GM18861 (cell line): ENCODE results near the gene DRC7.
A peak's percentile ranks its signal among the peaks of the same experiment; 100 is the strongest.

Source experiments
- ATAC-seq: cut with Tn5 transposase; IDR thresholded peaks from one replicate; pipeline ENCODE4 v1.9.1; 2021; ENCODE audit not compliant: unreplicated experiment

The DRC7 gene

GRCh38 chr16:57749101-57749692 is 54.6 kb downstream of the DRC7 start:
- no peak for ATAC-seq

GRCh38 chr16:57749856-57750452 is 55.3 kb downstream of the DRC7 start:
- no peak for ATAC-seq

GRCh38 chr16:57750796-57751538 is 56.4 kb downstream of the DRC7 start:
- no peak for ATAC-seq

GRCh38 chr16:57751539-57752202 is 57.1 kb downstream of the DRC7 start:
- ATAC-seq: no peak

- no peak for ATAC-seq
Observed at GRCh38 chr16:57752203-57752580, 57.6 kb downstream of the DRC7 start.

GRCh38 chr16:57752581-57753447 is 58.2 kb downstream of the DRC7 start:
- ATAC-seq: no peak

- ATAC-seq: no peak
Observed at GRCh38 chr16:57753448-57754353, 59.1 kb downstream of the DRC7 start.

GRCh38 chr16:57754354-57755060 is 59.9 kb downstream of the DRC7 start:
- no peak for ATAC-seq

- no peak for ATAC-seq
Observed at GRCh38 chr16:57755061-57755684, 60.6 kb downstream of the DRC7 start.

GRCh38 chr16:57755726-57756423 is 61.3 kb downstream of the DRC7 start:
- no peak for ATAC-seq

- ATAC-seq: no peak
Observed at GRCh38 chr16:57756424-57757325, 62.1 kb downstream of the DRC7 start.

GRCh38 chr16:57757326-57757786 is 62.8 kb downstream of the DRC7 start:
- peak; percentile 82 for ATAC-seq

GRCh38 chr16:57757883-57758282 is 63.3 kb downstream of the DRC7 start:
- no peak for ATAC-seq

GRCh38 chr16:57758331-57759117 is 63.9 kb downstream of the DRC7 start:
- ATAC-seq: no peak

GRCh38 chr16:57759131-57759530 is 64.5 kb downstream of the DRC7 start:
- no peak for ATAC-seq
